Mucosa of descending colon (tissue), 3 donors: ENCODE measurements around the gene GNAS. TPM values are rescaled to one million over a fixed set of nuclear protein-coding genes. Genes with fewer than 3 reads are reported as not detected.

Experiments used
- ATAC-seq: fragments of 200-7000 bp; cut with Tn5 transposase; one replicate; pipeline ENCODE4 v1.9.1; 2020; ENCODE audit warnings: mild to moderate bottlenecking, moderate library complexity
- DNase-seq, 3 donors: peaks; one replicate each; pipeline ENCODE4 v3.0.0-alpha.2; 2020
- H3K36me3 ChIP-seq: fragments of 200-600 bp; one replicate; pipeline ENCODE4 v1.8.0; 2021; ENCODE audit warnings: low read depth, mild to moderate bottlenecking
- H3K4me1 ChIP-seq: fragments of 200-600 bp; one replicate; pipeline ENCODE4 v1.8.0; 2021; ENCODE audit warnings: low read depth, mild to moderate bottlenecking
- H3K4me3 ChIP-seq: fragments of 200-600 bp; one replicate; pipeline ENCODE4 v1.8.0; 2021; ENCODE audit warnings: mild to moderate bottlenecking
- H3K9me3 ChIP-seq: fragments of 200-600 bp; one replicate; pipeline ENCODE4 v1.8.0; 2021; ENCODE audit warnings: mild to moderate bottlenecking
- intact Hi-C, 2 donors: fragments of 100-400 bp; cut with DNase I in 1 of 2; cut with micrococcal nuclease in 1 of 2; formaldehyde crosslinking; loops; one replicate each; pipeline versions ENCODE4 v1.11.0 to v1.11.1; 2022; cut with DNase I, micrococcal nuclease
- total RNA-seq, 3 donors: library from RNA; stranded (reverse); fragmentation: NEBNext Ultra II Directional in 2 of 3; extraction: Animal tissue kit (Norgen Biotek cat#: 25700) in 2 of 3; gene quantifications; one replicate each; pipeline versions ENCODE4 v1.2.1 to v1.2.4, GENCODE V29; 2021 to 2023
- TF ChIP-seq, protein P1 (sequence below): fragments of 200-600 bp; IDR thresholded peaks from one replicate; pipeline ENCODE4 v1.8.0; 2022; ENCODE audit warnings: antibody characterized with exemption, mild to moderate bottlenecking
- donor health status: DM: no; HTN: no; CAD: no; lungs with moderate emphysema.
- donor health status: DM: no; HTN: no; CAD: no.
- donor health status: DM: no; HTN: yes; CAD: no.

Gene GNAS
- total RNA-seq, 3 donors from 2014 or later = 583 to 659 (median 632) TPM

DNA sequence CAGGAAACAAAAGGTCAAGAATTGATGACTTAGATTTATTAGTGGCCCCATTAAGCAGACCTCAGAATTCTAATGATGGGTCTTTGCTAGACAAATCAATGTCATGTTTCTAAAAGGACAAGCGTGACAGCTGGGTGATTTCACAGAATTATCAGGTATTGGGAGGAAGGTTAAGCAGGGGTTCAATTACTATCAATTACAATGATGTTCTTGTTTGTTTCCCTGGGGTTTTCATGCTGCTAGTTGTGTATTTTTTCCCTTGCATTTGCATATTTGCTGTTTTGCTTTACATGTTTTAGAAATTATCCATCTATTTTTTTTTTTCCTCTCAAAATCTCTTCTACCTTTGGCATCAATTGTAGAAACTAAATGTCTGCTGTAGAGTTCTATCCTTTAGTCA, 27.9 kb downstream of the GNAS start:
- Histone ChIP-seq H3K4me1 (no peaks in the 10 kb centered on the region), H3K36me3 (no peaks in the 10 kb centered on the region), H3K9me3 (no peaks in the 10 kb centered on the region), H3K4me3 (no peak overlapping the region)
- TF ChIP-seq, protein P1, sequence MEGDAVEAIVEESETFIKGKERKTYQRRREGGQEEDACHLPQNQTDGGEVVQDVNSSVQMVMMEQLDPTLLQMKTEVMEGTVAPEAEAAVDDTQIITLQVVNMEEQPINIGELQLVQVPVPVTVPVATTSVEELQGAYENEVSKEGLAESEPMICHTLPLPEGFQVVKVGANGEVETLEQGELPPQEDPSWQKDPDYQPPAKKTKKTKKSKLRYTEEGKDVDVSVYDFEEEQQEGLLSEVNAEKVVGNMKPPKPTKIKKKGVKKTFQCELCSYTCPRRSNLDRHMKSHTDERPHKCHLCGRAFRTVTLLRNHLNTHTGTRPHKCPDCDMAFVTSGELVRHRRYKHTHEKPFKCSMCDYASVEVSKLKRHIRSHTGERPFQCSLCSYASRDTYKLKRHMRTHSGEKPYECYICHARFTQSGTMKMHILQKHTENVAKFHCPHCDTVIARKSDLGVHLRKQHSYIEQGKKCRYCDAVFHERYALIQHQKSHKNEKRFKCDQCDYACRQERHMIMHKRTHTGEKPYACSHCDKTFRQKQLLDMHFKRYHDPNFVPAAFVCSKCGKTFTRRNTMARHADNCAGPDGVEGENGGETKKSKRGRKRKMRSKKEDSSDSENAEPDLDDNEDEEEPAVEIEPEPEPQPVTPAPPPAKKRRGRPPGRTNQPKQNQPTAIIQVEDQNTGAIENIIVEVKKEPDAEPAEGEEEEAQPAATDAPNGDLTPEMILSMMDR = no peak
- DNase-seq = no peak
- intact Hi-C loops = no loop called here
- ATAC-seq = no peak

DNA sequence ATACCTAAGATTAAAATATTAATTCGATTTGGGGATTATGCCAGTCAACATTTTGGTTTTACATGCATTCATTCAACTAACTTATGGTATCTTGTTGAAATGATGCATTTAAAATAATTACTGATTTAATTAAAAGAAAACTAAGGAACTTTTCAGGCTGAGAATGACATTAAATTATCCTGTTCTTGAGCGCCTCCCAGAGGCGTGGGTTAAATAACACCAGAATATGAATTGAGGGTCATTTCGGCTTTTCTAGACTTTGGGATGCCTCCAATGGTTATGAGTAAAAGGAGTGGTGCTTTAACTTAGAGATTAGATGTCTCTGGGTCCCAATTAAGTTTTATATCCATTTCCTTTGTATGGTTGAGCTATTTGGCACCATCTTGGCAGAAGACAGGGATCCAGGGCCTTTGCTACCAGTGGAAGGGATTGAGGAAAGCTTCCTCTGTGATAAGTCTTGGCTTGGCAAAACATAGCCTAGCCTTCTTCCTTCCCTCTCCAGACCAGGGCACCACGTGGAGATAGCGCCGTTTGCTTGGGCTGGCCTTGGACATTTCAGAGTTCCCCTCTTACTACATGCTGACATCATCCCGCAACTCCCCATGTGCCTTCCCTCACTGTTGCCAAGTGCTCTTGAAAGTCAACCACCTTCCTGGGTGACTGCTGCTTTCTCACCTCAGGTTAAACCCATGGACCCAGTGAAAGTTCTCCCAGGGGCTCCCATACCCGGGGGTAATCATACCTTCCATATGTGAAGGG, 28.7 kb downstream of the GNAS start:
- Histone ChIP-seq H3K9me3 (no peaks in the 10 kb centered on the region), H3K36me3 (no peaks in the 10 kb centered on the region), H3K4me1 (no peaks in the 10 kb centered on the region), H3K4me3 (no peak overlapping the region)
- DNase-seq (no peak), ATAC-seq (no peak)
- intact Hi-C loops = no loop called here
- TF ChIP-seq, protein P1 = no peak

DNA sequence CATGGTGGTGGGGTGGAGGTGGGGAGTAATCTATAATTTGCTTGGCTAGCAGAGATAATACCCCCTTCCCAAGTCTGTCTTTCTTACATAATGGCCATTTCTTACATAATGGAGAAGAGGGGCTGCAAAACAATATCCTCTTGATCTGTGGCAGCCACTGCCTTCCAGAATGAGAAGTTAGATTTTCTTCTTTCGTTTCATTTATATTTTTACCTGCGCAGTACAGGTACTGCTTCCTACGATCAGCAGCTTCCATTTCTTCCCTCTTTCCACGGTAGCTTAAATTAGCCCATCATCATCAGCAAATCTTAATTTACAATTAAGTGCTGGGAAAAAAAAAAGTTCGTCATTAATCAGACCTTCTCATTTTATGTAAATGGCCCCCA, 30.2 kb downstream of the GNAS start:
- Histone ChIP-seq H3K4me3 (no peak overlapping the region), H3K9me3 (no peaks in the 10 kb centered on the region), H3K4me1 (no peaks in the 10 kb centered on the region), H3K36me3 (no peaks in the 10 kb centered on the region)
- ATAC-seq (no peak), DNase-seq (no peak)
- TF ChIP-seq, protein P1 = no peak
- intact Hi-C loops = no loop called here

DNA sequence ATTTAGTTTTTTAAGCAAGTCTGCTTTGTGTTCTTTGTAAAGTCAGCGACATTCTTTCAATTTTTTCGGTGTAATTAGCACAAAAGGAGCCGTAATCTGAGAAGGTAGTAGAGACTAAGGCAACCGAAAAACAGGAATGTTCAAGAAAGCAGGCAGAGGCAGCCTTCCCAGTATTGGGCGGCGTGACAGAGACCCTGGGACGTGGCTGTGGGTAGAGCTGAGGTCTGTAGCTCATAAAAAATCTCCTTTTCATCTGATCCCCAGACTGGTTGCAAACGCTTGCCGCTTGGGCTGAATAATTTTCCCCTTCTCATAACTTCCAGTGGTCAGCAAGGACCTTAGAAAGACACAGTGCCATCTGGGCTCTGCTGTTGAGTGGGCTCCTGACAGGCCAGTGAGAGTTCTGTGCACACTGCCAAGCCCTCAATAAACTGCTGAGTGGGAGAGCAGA, 30.8 kb downstream of the GNAS start:
- peaks cover 3% of the 10 kb centered on the region for H3K4me1 ChIP-seq
- ATAC-seq (no peak), DNase-seq (no peak)
- intact Hi-C loops = no loop called here
- TF ChIP-seq, protein P1 = no peak
- H3K36me3 ChIP-seq = no peaks in the 10 kb centered on the region
- no peaks in the 10 kb centered on the region for H3K9me3 ChIP-seq
- H3K4me3 ChIP-seq = no peak overlapping the region

DNA sequence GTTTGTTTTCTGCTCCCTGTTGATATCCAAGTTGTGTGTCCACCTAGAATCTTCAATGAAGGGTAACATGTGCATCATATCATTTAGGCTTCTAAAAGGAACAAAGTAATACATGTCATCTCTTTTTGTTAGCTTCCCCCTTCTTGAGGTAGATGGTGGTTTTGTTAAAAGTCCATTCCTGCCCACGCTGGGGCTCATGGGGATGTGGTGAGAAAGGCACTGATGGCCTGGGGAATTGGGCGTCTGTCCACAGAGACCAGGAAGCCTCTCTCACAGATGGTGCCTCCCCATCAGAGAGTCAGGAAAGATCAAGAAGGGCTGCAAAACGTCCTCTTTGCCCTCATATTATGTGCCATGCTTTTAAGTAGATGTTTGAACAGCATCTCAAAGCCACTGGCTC, 32.5 kb downstream of the GNAS start:
- DNase-seq (no peak), ATAC-seq (no peak)
- H3K36me3 ChIP-seq = no peaks in the 10 kb centered on the region
- no peak overlapping the region for H3K4me3 ChIP-seq
- H3K9me3 ChIP-seq = no peaks in the 10 kb centered on the region
- TF ChIP-seq, protein P1 = no peak
- intact Hi-C loops = no loop called here
- H3K4me1 ChIP-seq = peaks cover 3% of the 10 kb centered on the region

DNA sequence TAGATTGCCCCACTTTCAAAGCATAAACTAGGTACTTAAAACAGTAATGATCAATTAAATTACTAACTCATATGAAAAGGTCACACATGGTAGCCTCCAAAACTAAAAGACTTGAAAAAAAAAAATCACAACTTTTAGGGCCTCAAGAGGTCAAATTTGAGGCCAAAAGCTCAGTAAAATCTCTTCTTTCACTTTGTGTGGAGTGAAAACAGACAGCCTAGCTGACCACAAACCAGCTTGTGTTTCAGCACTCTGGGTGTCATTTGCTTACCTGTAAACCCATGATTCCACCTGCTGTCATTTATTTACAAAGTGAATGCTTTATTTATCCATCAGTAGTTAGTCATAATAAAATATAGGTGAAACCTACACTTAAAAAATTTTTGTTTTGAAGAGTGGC, 34.0 kb downstream of the GNAS start:
- ATAC-seq = no peak
- TF ChIP-seq, protein P1 = no peak
- no peaks in the 10 kb centered on the region for H3K36me3 ChIP-seq
- H3K9me3 ChIP-seq = no peaks in the 10 kb centered on the region
- intact Hi-C loops = no loop called here
- H3K4me3 ChIP-seq = no peak overlapping the region
- peaks cover 3% of the 10 kb centered on the region for H3K4me1 ChIP-seq
- no peak for DNase-seq
